Stimulated activated CD4-positive, alpha-beta T cell treated with anti-CD3 and anti-CD28 coated beads, Interleukin-1b, Interleukin-23, amount 100 ng/mL, for 24 hours (primary cell): ENCODE results near the gene PLCE1.

Experiments
- DNase-seq, 4 experiments: peaks; one replicate each; pipeline ENCODE4 v3.0.0-alpha.2; 2020; ENCODE audit warnings: low read depth in 4 of 4, low spot score in 1 of 4

The PLCE1 gene

GRCh38 chr10:93993414-93993781 lies 333 bp upstream of the PLCE1 start:
- no peak for DNase-seq

GRCh38 chr10:93994438-93994801 lies 689 bp downstream of the PLCE1 start:
- DNase-seq: no peak

GRCh38 chr10:93995182-93995581 lies 1.5 kb downstream of the PLCE1 start:
- DNase-seq: no peak

GRCh38 chr10:93995598-93996271 lies 2.0 kb downstream of the PLCE1 start:
- DNase-seq: no peak

- DNase-seq: no peak
These were observed 2.8 kb downstream of the PLCE1 start for GRCh38 chr10:93996551-93996950.

- no peak for DNase-seq
These were observed 3.8 kb downstream of the PLCE1 start for GRCh38 chr10:93997546-93997945.

- DNase-seq: no peak
These were observed 5.7 kb downstream of the PLCE1 start for GRCh38 chr10:93999401-93999851.

- DNase-seq: no peak
These were observed 7.1 kb downstream of the PLCE1 start for GRCh38 chr10:94000638-94001415.

- DNase-seq: no peak
These were observed 7.7 kb downstream of the PLCE1 start for GRCh38 chr10:94001416-94001810.

GRCh38 chr10:94002156-94002555 lies 8.4 kb downstream of the PLCE1 start:
- DNase-seq: no peak

GRCh38 chr10:94003488-94003887 lies 9.8 kb downstream of the PLCE1 start:
- no peak for DNase-seq

GRCh38 chr10:94005050-94005449 lies 11.3 kb downstream of the PLCE1 start:
- DNase-seq: no peak

- DNase-seq: no peak
These were observed 13.1 kb downstream of the PLCE1 start for GRCh38 chr10:94006591-94007550.

GRCh38 chr10:94008526-94008925 lies 14.8 kb downstream of the PLCE1 start:
- no peak for DNase-seq

- no peak for DNase-seq
These were observed 16.4 kb downstream of the PLCE1 start for GRCh38 chr10:94010116-94010515.

- no peak for DNase-seq
These were observed 17.2 kb downstream of the PLCE1 start for GRCh38 chr10:94010886-94011285.

- no peak for DNase-seq
These were observed 17.6 kb downstream of the PLCE1 start for GRCh38 chr10:94011296-94011695.

GRCh38 chr10:94012834-94013233 lies 19.1 kb downstream of the PLCE1 start:
- no peak for DNase-seq

GRCh38 chr10:94013331-94013760 lies 19.6 kb downstream of the PLCE1 start:
- no peak for DNase-seq

- DNase-seq: no peak
These were observed 20.6 kb downstream of the PLCE1 start for GRCh38 chr10:94014304-94014703.
